Measurements from ENCODE around the gene VPS39.

DNA sequence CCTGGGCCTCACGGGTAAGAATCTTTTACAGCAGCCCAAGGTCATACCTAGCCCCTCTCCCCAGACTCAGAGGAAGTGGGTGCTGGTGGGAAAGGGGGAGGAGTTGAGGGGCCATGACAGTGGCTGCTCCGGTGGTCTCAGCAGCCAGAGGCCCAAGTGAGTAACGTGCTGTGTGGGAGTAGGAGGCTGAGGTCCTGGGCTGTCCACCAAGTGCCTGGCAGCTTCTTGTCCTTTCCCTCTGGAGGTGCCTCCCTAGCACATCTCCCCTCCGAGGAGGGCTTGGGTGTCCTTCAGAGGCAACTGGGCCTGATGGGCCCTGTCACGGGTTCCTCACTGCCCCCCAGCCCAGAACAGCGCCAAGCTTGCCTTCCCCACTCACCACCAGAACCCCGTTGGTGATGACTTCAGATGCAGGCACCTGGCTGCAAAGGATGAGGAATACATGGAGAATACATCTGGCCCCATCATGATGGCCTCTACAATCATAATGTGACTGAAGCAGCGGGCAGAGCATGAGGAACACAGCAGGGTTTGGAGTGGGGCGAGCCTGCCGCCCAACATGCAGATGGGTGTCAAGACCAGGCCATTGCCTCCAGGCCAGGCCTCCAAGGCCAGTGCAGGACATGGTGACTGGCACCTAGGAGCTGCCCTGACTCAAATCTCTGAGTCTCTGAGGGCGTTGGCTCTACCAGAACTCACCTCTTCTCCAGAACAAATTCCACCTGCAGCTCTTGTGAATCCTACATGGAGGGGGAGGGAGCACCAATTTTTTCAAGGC, 55.0 kb downstream of the VPS39 start:
- TF ChIP-seq RBAK (tag by site-specific recombination; IDR thresholded peaks at IDR 0.05) (no peak), ZBTB21 (tag by site-specific recombination; IDR thresholded peaks at IDR 0.05) (no peak), ZNF274 (IDR thresholded peaks at IDR 0.05; ENCODE audit: low read length) (no peak), ZNF274 (tag by site-specific recombination; IDR thresholded peaks at IDR 0.05; ENCODE audit: borderline replicate concordance) (no peak), TRIM28 (IDR thresholded peaks at IDR 0.05; ENCODE audit: borderline replicate concordance, low read length) (no peak), ZBTB17 (tag by site-specific recombination; IDR thresholded peaks at IDR 0.05) (no peak), TCF7L2 (IDR thresholded peaks at IDR 0.05; ENCODE audit: borderline replicate concordance, low read depth, low read length) (no peak), ZNF660 (tag by site-specific recombination; IDR thresholded peaks at IDR 0.05) (no peak), CTCF (tag by site-specific recombination; IDR thresholded peaks at IDR 0.05) (no peak), ZEB2 (tag by site-specific recombination; IDR thresholded peaks at IDR 0.05) (no peak), SP2 (tag by site-specific recombination; IDR thresholded peaks at IDR 0.05) (no peak)
- TF ChIP-seq, protein P1, sequence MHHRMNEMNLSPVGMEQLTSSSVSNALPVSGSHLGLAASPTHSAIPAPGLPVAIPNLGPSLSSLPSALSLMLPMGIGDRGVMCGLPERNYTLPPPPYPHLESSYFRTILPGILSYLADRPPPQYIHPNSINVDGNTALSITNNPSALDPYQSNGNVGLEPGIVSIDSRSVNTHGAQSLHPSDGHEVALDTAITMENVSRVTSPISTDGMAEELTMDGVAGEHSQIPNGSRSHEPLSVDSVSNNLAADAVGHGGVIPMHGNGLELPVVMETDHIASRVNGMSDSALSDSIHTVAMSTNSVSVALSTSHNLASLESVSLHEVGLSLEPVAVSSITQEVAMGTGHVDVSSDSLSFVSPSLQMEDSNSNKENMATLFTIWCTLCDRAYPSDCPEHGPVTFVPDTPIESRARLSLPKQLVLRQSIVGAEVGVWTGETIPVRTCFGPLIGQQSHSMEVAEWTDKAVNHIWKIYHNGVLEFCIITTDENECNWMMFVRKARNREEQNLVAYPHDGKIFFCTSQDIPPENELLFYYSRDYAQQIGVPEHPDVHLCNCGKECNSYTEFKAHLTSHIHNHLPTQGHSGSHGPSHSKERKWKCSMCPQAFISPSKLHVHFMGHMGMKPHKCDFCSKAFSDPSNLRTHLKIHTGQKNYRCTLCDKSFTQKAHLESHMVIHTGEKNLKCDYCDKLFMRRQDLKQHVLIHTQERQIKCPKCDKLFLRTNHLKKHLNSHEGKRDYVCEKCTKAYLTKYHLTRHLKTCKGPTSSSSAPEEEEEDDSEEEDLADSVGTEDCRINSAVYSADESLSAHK (tag by site-specific recombination; IDR thresholded peaks at IDR 0.05): no peak
- TF ChIP-seq, protein P2, sequence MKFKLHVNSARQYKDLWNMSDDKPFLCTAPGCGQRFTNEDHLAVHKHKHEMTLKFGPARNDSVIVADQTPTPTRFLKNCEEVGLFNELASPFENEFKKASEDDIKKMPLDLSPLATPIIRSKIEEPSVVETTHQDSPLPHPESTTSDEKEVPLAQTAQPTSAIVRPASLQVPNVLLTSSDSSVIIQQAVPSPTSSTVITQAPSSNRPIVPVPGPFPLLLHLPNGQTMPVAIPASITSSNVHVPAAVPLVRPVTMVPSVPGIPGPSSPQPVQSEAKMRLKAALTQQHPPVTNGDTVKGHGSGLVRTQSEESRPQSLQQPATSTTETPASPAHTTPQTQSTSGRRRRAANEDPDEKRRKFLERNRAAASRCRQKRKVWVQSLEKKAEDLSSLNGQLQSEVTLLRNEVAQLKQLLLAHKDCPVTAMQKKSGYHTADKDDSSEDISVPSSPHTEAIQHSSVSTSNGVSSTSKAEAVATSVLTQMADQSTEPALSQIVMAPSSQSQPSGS (tag by site-specific recombination; IDR thresholded peaks at IDR 0.05; ENCODE audit: low read depth): no peak
